Body of pancreas (tissue), 4 donors: Measurements from ENCODE around the gene DRC7.

Source experiments
- POLR2A ChIP-seq, 3 donors: fragments of 450-650 bp; IDR thresholded peaks; one replicate each; pipeline ENCODE4 v1.6.1; 2016; ENCODE audit warnings: antibody characterized with exemption in 3 of 3, mild to moderate bottlenecking in 2 of 3
- TF ChIP-seq, protein P1 (sequence below), 7 experiments: fragments of 450-650 bp in 4 of 7; fragments of 200-600 bp in 3 of 7; sonication (generic) in 3 of 7; IDR thresholded peaks; one replicate each; pipeline ENCODE4 v1.5.1; 2016 to 2019; ENCODE audit warnings: antibody characterized with exemption in 7 of 7

DNA sequence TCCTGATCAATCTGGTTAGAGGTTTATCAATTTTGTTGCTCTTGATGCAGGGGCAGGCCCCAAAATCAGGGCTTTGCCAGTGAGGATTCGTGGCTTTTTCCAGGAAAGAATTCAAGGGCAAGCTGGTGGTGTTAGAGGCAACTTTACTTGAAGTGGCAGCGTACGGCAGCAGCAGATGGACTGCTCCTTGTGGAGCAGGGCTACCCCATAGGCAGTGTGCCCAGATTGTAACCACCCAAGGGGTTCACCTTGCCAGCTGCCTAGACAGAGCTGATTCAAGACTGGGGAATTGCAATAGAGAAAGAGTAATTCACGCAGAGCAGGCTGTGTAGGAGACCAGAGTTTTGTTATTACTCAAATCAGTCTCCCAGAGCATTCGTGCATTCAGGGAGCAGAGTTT is 16.7 kb downstream of the DRC7 start:
- TF ChIP-seq, protein P1, sequence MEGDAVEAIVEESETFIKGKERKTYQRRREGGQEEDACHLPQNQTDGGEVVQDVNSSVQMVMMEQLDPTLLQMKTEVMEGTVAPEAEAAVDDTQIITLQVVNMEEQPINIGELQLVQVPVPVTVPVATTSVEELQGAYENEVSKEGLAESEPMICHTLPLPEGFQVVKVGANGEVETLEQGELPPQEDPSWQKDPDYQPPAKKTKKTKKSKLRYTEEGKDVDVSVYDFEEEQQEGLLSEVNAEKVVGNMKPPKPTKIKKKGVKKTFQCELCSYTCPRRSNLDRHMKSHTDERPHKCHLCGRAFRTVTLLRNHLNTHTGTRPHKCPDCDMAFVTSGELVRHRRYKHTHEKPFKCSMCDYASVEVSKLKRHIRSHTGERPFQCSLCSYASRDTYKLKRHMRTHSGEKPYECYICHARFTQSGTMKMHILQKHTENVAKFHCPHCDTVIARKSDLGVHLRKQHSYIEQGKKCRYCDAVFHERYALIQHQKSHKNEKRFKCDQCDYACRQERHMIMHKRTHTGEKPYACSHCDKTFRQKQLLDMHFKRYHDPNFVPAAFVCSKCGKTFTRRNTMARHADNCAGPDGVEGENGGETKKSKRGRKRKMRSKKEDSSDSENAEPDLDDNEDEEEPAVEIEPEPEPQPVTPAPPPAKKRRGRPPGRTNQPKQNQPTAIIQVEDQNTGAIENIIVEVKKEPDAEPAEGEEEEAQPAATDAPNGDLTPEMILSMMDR (IDR thresholded peaks at IDR 0.05) = no peak
- TF ChIP-seq POLR2A (IDR thresholded peaks at IDR 0.05) = no peak
